Measurements from ENCODE around the gene GNAQ.

GNAQ gene

DNA sequence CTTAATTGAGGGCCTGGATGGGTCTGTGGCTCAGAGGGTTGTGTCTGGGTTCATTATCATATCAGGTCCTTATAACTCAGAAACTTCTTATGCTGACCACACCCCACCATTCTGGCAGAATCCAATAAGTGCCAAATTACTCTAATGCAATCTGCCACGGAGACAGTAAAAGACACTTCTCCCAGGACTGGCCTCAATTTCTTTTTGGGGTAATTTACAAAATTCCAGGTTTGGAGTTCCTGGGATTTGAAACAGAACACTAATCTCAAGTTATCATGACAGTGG, 187.8 kb downstream of the GNAQ start:
- DNase-seq (ENCODE audit: low spot score), result no peak

DNA sequence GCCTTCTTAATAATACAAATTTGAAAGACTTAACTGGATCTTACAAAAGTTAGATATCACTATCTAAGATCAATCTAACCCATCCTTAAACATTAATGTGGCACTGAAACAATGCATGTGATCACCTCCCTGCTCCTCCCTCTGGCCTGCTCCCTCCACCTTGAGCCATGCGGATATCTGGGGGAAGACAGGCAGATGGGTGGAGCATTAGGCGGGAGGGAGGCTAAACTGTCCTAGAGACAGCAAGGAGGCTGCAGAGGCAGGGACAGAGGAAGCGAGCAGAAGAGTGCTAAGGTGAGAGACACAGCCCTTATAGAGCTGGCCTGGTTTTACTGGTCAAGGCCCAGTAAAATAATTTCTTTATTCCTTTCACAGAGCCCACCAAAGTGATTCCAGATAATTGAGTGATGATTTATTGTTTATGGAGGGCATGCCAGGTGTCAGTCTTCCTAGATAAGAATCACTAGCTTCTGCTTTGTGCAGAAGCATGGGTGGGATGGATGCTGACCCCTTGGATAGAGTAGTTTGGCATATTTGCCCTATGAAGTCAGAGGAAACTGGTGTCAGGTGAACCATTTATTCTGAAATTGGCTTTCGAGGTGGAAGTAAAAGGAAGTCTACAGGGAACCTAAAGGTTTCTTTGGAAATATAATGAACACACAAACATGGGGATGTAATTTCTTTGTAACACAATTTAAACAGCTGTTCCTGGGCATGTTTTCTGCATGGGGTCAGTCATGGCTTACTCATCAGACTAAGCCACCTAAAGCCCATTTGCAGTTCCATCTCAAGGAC, 188.3 kb downstream of the GNAQ start:
- no peak for DNase-seq (ENCODE audit: low spot score)

DNA sequence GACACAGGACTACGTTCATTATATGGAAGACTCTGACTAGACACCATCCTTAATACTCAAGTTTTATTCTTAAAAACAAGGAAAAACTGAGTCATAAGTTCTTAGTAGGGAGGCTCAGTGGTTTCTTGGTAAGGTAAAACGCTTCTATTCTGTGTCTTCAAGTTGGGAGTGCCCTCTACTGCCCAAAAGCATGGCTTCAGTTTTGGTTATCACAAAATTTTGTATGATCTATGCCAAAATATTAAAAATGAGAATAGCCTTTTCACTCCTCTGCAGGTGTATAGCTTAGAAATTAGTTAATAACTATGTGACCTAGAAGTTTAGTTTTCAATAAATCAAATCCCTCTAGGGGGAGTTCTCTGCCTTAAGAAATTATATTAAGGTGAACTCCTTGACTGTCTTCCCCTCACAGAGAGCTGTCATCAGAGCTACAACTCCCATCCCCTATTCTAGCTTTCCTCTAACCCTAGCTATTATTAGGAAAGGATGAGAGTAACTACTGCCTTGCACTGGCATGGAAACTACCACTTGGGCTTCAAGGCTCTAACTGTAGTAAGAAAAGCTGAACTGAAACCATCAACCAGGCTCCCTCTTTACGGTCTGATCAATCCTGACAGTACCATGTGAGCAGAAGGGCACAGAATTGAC, 189.7 kb downstream of the GNAQ start:
- no peak for DNase-seq (ENCODE audit: low spot score)

DNA sequence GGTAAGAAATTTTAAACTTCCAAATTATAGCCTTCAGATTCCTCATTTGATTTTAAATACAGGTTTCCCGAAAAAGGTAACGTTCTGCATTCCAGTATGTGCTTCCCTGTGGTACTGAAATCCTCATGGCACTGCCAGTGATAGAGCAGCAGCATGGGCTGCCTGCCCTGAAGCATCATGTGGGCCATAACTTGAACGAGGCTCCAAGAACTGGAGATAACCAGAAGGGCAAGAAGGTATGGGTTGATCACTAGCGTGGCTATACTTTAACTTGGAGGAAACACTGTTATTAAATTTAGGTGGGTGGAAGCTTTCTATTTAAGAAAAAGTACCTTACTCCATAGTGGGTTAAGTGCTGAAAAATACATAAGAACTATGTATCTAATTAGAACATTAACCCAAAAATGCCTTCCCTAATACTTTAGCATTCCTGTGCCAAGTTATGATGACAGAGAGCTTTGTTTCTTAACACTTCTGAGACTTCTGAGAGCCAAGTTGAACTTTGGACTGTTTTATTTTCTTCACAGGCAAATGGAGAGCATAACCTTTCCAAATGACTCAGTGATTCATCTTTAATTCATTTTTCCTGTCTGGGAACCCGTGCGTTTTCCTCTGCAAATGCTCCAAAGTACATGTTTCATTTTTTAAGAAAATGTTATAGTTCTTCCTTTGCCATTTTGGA, 192.0 kb downstream of the GNAQ start:
- no peak for DNase-seq (ENCODE audit: low spot score)

DNA sequence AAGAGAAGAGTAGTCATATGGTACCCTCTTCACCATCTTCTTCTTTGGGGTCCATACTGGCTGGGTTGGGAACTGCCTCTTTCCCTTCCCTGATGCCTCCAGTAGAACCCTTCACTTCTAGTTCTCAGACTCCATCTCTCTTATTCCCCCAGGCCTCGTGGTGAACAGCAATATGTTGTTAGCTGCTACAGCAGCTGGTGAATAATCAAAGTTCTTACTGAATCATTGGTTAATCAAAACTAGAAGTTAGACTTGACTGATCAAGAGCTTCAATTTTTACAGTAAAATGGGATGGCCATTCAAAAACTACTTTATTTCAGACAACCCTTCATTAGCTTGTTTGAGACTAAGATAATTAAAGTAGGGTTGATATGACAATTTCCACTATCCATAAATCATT, 192.6 kb downstream of the GNAQ start:
- no peak for DNase-seq (ENCODE audit: low spot score)

DNA sequence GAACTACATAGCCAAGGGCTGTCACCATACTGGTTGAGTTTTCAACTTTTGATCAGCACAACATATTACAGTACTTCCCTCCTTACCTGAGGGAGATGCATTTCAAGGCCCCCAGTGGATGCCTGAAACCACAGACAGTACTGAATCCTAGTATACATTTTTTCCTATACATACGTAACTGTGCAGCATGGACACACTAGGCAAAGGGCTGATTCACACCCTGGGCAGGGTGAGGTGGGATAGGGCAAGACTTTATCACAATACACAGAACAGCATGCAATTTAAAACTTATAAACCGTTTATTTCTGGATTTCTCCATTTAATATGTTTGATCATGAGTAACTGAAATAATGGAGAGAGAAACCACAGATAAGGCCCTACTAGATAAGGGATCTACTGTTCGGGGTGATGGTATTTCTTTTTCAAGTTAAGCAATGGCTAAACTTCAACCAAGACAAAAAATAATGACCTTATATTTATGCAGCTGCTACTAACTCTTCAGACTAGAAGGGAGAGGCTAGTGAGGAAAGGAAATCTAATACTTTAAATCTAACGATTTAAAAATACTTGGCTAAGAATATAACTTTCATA, 196.6 kb downstream of the GNAQ start:
- DNase-seq (ENCODE audit: low spot score), result no peak

DNA sequence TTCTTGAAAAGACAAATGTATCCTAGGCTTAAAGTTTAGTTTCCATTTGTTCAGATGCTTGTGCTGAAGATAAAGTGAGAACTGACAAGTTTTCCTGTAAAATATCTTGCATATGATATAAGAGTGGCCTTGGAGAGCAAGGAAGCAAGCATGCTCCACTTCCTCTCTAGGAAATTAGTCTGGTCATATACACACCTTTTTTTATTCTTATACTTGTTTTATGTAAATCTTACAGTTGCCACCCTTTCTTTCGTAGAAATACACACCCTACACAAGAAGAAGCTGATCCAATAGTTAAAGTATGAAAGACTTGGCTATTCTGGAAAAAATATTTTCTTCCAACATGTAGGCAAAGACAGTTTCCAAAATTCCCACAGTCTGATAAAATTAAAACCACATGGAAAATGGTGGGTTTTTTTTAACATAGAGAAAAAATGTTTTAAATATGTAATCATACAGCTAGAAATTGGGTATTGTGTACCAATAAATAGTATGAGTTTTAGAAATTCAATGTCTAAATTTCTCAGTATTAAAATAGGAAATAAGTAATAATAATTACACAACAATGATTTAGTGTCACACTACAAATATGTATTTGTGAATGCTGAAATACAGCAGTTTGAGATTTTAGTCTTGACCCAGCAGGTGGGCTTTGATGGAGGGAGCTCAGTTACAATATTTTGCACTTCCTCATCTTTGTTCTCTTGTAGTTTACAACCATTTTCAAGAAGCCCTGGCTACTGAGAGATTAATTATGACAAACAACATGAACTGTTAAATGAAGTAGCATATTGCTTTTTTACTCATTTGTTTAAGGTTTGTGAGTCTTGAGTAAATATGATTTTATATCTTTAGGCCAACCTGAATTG, 197.8 kb downstream of the GNAQ start:
- no peak for DNase-seq (ENCODE audit: low spot score)

DNA sequence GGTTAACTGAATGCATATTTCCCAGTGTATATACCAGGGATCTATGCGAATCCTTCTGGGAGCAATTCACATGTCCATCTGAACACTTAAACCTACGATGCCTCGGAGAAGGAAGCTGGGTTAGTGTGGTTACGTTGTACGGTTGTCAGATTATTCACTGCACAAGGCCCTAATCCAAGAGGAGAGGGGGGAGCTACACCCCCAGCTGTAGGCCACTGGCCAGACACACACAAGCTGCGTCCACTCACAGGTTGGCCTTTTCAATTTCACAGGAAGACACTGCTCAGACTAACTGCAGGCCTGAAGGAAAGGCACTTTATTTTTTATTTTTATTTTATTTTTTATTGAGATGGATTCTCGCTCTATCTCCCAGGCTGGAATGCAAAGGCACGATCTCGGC, 199.0 kb downstream of the GNAQ start:
- no peak for DNase-seq (ENCODE audit: low spot score)

DNA sequence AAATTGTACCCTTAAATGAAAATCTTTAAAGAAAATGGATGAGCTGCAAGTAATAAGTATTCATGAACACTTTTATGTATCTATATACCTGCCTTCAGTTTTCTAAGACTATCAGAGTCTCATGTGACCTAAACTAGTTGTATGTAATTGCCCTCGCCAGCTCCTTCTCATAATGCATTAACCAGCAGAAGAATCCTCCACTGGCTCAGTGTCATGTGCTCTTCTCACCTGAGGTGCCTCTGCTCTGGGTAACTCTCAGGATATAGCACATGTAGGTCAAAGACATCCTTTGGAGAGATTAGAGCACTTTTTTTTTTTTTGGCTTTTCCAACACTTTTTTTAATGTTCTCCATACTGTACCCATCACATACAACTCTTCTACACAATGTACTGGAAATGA, 199.8 kb downstream of the GNAQ start:
- no peak for DNase-seq (ENCODE audit: low spot score)

DNA sequence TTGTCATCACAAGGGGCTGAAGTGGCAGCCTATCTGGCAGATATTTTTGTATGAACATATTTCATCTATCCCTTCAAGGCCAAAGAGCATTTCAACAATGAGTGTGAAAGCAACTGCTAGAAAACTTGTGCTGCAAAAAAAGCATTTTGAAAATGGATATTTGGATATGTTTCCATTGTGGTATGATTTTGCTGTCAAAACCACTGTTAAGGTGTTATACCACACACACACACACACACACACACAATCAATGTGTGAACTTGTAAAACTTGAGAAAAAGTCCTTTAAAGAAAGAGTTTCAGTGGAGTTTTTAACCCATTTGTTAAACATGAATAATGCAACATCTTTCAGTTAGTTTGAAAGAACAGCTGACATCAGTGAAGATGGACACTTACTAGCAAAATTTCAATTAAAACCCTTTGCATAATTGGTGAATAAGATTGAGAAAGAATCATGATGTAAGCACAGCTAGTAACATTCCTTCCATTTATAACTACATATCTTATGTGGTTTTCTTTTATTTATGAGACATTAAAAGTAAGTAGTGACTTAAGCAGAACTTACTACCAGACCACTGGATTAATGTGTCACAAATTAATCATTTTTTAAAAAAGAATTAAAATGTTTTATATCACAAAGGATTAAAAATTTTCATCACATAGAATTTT, 200.9 kb downstream of the GNAQ start:
- DNase-seq (ENCODE audit: low spot score), result no peak

DNA sequence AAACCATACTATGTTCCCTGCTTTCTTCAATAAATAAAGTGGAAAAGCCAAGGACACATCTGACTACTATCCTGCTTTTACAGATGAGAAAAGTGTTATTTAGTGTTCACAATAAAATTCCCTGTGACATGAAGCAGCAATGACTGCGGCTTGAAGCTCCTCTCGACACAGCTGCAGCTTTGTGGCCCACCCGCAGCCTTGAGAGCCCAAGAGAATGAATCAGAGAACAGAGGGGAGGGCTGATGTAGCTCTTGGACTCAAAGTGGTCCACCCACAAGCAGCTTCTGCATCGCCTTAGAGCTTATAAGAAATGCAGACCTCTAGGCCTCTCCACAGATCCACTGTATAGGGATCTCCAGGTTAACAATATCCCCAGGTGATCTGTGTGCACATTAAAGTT, 202.2 kb downstream of the GNAQ start:
- DNase-seq (ENCODE audit: low spot score), result no peak

DNA sequence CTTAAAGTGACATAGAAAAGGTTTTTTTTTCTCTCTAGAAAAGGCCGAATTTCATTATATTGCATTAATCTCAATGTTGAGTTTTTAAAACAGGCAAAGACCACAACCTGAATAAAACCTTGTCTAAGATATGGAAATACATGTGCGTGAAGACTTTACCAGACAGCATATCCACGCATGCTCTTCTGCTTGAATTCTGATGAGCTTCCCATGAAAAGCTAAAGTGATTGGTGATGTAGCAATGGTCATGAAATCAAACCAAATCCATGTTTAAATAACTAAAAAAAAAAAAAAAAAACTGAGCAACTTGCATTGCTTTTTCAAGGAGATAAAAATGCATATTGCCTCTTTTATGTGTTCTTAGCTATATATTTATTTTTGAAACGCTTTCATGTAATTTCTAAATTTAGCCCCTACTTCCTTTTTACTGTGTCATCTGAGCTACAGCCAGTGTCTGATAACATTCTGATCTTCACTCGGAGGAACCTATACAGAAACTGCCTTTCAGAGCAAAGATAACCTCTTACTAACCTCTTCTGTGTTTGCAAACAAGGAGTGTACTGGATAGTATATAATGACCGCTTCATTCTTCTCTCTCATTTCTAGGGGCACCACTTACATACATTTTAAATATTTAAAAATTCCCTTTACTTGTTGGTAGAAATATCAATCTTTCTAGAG, 204.4 kb downstream of the GNAQ start:
- DNase-seq (ENCODE audit: low spot score), result no peak

DNA sequence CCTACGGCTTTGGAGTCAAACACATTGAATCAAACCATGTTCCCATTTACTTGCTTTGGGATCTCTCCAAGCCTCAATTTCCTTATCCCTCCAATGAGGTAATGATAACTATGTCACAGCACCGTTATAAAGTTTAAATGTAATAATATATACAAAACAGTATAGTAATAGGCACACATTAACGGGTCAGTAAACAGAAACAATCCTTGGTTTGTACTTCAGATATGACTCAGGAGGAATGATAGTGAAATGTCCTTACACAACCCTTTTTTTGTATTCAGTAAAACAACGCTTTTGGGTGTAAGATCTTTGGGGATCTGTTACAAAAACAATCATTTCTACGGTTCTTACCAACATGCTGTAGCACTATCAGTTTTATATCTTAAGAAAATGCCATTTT, 205.0 kb downstream of the GNAQ start:
- DNase-seq (ENCODE audit: low spot score), result no peak

DNA sequence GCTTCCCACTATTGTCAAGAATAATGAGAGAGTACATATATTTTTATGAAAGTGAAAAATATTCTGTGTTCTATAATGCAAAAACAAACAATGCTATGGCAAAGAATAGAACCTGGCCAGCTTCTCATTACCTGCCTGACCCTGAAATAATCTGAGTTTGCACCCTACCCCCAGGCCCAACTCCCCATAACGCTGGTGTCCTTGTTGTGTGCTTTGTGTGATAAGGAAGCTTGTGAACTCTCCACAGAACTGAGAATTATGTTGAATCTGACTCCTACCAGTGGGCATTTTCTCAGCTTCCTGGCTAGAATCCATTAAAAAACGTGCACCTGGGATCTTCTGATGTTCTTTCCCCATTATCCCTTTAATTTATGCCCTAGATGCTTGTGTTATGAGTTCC, 205.5 kb downstream of the GNAQ start:
- DNase-seq (ENCODE audit: low spot score), result no peak

DNA sequence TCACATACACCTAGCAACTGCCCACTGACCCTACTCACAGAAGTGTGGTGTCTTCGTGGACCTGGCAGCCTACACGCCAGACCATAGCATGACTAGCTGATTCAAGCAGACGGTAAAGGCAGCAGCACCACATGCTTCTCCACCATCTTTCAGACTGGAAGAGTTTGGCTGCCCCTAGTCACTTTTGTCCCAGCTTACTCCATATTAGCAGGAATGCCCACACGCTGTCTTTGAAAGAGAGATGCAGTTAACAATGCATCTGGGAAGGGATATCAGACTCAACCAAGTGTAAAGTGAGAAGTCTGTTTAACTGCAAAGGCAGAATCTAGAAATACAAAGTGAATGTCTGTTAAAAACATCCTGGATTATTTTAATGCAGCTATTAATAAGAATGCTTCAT, 206.2 kb downstream of the GNAQ start:
- no peak for DNase-seq (ENCODE audit: low spot score)

DNA sequence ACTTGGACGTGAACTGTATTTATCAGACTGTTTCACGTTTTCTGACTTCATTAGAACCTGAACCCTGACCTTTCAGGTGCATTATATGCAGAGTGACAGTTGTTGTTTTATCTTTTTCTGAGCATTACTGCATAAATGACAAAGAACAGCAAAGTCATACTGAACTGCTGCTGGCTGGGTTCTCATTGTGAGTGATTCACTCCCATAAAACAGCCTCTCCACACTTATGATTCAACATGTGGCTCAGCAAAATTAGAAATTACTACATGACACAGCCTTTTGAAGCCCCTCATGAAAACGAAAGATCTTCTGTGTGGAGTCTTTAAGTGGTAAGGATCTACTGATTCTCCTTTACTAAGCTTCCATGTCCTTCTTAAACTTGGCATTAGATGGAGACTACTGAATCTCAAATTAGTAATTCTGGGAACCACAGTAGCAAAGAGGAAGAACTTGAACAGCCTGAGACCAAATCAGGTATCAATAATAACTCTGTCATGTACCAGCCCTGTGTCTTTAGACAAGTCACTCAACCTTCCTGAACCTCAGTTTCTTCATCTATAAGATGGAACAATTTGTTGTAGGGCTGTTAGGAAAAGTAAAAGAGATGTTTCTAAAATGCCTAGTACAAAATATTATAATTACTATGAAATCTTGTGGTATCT, 211.2 kb downstream of the GNAQ start:
- no peak for DNase-seq (ENCODE audit: low spot score)

DNA sequence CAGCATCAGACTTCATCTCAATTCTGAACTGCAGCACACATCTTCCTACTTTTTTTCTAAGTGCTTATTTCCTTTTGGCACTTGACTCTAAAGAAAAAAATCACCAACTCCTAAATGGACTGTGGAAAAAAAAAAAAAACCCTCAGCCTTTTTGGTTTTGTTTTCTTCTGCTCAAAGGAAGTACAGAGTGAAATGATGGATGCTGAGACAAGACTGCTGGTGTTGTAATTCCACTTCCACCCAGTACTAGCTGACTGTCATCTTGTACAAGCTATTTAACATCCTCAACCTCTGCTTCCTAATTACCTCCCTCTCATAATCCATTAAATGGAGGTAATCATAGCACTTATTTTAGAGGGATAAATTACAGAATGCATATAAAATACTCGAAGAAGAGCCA, 212.0 kb downstream of the GNAQ start:
- DNase-seq (ENCODE audit: low spot score), result no peak

DNA sequence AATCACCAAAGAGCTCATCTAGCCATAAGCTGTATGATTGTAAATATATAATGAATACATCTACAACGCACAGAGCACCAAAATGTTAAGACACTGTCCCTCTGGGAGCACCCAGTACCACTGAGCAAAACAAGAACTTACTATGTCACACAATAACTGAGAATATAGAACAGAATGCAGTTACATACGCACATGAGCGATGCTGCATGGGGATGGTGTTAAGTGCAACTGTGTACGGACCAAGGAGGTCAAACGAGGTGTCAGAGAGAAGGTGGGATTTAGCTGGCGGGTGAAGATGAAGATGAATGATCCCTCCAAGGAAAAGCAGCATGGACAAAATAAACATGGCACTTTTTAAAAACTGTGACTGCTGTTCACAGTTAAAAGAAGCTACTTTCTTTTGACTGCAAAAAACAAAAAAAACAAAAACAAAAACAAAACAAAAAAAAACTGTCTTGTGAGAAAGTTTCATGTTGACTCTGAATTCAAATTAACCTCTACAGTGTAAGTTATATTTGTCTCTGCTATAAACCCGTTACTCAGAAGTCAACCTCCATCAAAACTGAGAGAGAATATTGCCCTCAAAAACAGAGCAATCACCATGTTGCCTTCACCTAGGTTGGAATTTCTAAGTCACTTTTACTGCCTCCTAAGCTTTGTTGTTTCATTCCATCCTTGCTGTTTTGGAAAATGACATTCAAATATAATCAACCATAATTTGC, 213.9 kb downstream of the GNAQ start:
- DNase-seq (ENCODE audit: low spot score), result no peak

DNA sequence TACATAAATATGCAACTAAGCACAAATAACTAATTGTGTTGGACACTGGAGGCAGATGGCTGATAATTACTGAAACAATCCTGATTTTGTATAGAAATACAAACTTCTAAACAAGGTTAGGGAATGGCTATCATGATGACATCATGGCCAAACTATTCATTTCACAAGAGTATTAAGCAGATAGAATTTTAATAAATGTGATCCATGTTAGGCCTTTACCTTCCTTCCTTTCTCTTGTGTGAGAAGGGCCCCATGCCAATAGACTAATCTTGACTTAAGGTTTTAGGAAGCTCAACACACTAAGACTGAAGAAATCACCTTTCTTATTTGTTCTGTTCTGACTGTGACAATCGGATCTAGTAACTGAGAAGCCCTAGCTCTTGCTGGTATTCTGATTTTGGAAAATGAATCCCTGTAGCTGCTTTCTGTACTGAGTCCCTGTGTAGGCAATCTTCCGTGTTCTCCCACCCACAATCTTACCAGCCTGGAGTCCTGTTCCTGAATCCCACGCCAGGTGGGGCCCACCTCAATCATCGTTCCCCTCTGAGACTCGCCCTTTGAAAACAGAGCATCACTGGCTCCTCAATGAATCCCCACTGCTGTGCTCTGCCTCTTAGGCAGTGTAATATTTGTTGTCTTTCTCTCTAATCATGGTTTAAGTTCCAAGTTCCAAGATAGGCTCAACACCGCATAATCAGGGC, 214.8 kb downstream of the GNAQ start:
- DNase-seq (ENCODE audit: low spot score), result no peak
